IMR-90 (cell line): ENCODE results near the gene LILRB2. TPM values are rescaled to one million over a fixed set of nuclear protein-coding genes. Genes with fewer than 3 reads are reported as not detected.
"Not testable (repeated sequence)": the region's sequence is repeated elsewhere in the genome, so short reads cannot be mapped to it uniquely, and the experiment has no call there.

ENCODE experiments used
- ATAC-seq: fragments of 200-7000 bp; cut with Tn5 transposase; 2 replicates; pipeline ENCODE4 v1.9.1; 2020; ENCODE audit warnings: low read depth, mild to moderate bottlenecking, moderate library complexity
- BruUV-seq: library from RNA; stranded (reverse); fragments of 400-500 nt; replicated peaks from 2 replicates; lab custom pipeline; 2021; lab: Mats Ljungman, UMichigan
- CTCF ChIA-PET: fragments of 300-600 bp; formaldehyde crosslinking; extraction: SDS; loops from one replicate; lab custom pipeline; 2021; ENCODE audit warnings: antibody characterized with exemption; lab: Yijun Ruan, JAX
- POLR2A ChIA-PET: fragments of 300-600 bp; sonication (Branson Sonifier 250); formaldehyde crosslinking; loops from one replicate; lab custom pipeline; 2022; ENCODE audit warnings: antibody characterized with exemption; ENCODE audit not compliant: unreplicated experiment; lab: Charles Lee
- DNase-seq: peaks from one replicate; pipeline ENCODE4 v3.0.0; 2013
- H2AFZ ChIP-seq: replicated peaks from 2 replicates; pipeline ENCODE3; 2013; ENCODE audit warnings: low read length, mild to moderate bottlenecking; ENCODE audit not compliant: poor library complexity
- H2AK5ac ChIP-seq: 2 replicates; pipeline ENCODE4 v1.6.1; 2013; ENCODE audit warnings: low read depth, low read length, inconsistent platforms
- H2AK9ac ChIP-seq: replicated peaks from 2 replicates; pipeline ENCODE3; 2013; ENCODE audit warnings: mild to moderate bottlenecking, low read depth, low read length, moderate library complexity; ENCODE audit not compliant: poor library complexity
- H2BK120ac ChIP-seq: 2 replicates; pipeline ENCODE4 v1.6.1; 2013; ENCODE audit warnings: low read depth, low read length, inconsistent platforms
- H2BK15ac ChIP-seq: 3 replicates; pipeline ENCODE4 v1.6.1; 2013; ENCODE audit warnings: low read depth, low read length, inconsistent platforms
- H2BK20ac ChIP-seq: 2 replicates; pipeline ENCODE4 v1.6.1; 2013; ENCODE audit warnings: low read depth, mild to moderate bottlenecking, inconsistent platforms, low read length, moderate library complexity
- H2BK5ac ChIP-seq: 2 replicates; pipeline ENCODE4 v1.6.1; 2013; ENCODE audit warnings: mild to moderate bottlenecking, low read depth, low read length, inconsistent platforms; ENCODE audit not compliant: poor library complexity, severe bottlenecking
- H3K14ac ChIP-seq: replicated peaks from 2 replicates; pipeline ENCODE4 v1.6.1; 2013; ENCODE audit warnings: low read depth, low read length, inconsistent platforms
- H3K18ac ChIP-seq: 2 replicates; pipeline ENCODE4 v1.6.1; 2013; ENCODE audit warnings: low read depth, low read length, control low read depth
- H3K23ac ChIP-seq: 2 replicates; pipeline ENCODE4 v1.6.1; 2013; ENCODE audit warnings: low read depth, low read length, inconsistent platforms
- H3K27ac ChIP-seq: 2 replicates; pipeline ENCODE4 v1.5.1; 2013; ENCODE audit warnings: mild to moderate bottlenecking, control low read depth, low read length; ENCODE audit not compliant: insufficient read depth
- H3K27me3 ChIP-seq: 2 replicates; pipeline ENCODE4 v1.6.1; 2013; ENCODE audit warnings: low read length; ENCODE audit not compliant: control insufficient read depth, insufficient read depth
- H3K36me3 ChIP-seq: 2 replicates; pipeline ENCODE4 v1.6.1; 2013; ENCODE audit warnings: low read length, mixed read lengths; ENCODE audit not compliant: control insufficient read depth, insufficient read depth
- H3K4ac ChIP-seq: 2 replicates; pipeline ENCODE4 v1.6.1; 2013; ENCODE audit warnings: low read depth, low read length, inconsistent platforms
- H3K4me1 ChIP-seq: 2 replicates; pipeline ENCODE4 v1.6.1; 2013; ENCODE audit warnings: low read length, mixed read lengths; ENCODE audit not compliant: control insufficient read depth, insufficient read depth
- H3K4me2 ChIP-seq: 2 replicates; pipeline ENCODE4 v1.6.1; 2013; ENCODE audit warnings: low read depth, mild to moderate bottlenecking, control low read depth, low read length, moderate library complexity
- H3K4me3 ChIP-seq: 2 replicates; pipeline ENCODE4 v1.5.1; 2013; ENCODE audit warnings: low read depth, mild to moderate bottlenecking, control low read depth, low read length, moderate library complexity; ENCODE audit not compliant: insufficient read depth
- H3K56ac ChIP-seq: 2 replicates; pipeline ENCODE4 v1.6.1; 2013; ENCODE audit warnings: low read length, inconsistent platforms; ENCODE audit not compliant: insufficient read depth; ENCODE audit errors: extremely low read depth
- H3K79me1 ChIP-seq, 2 experiments: 2 replicates each; pipeline ENCODE4 v1.6.1; 2013; ENCODE audit warnings: low read length in 2 of 2, inconsistent platforms in 1 of 2, low read depth in 1 of 2
- H3K9ac ChIP-seq: 2 replicates; pipeline ENCODE4 v1.6.1; 2013; ENCODE audit warnings: low read depth, low read length, control low read depth
- H3K9me1 ChIP-seq: 2 replicates; pipeline ENCODE4 v1.6.1; 2013; ENCODE audit warnings: low read length, inconsistent platforms; ENCODE audit not compliant: insufficient read depth
- H3K9me3 ChIP-seq: 2 replicates; pipeline ENCODE4 v1.6.1; 2013; ENCODE audit warnings: low read length; ENCODE audit not compliant: control insufficient read depth, insufficient read depth
- H4K20me1 ChIP-seq: 2 replicates; pipeline ENCODE4 v1.6.1; 2013; ENCODE audit warnings: low read length, inconsistent platforms; ENCODE audit not compliant: insufficient read depth
- H4K5ac ChIP-seq: 2 replicates; pipeline ENCODE4 v1.6.1; 2013; ENCODE audit warnings: mild to moderate bottlenecking, low read depth, low read length, control low read depth
- H4K8ac ChIP-seq, 2 experiments: 2 replicates each; pipeline ENCODE4 v1.6.1; 2013; ENCODE audit warnings: low read depth in 2 of 2, low read length in 2 of 2, control low read depth in 1 of 2, inconsistent platforms in 1 of 2
- H4K91ac ChIP-seq: 2 replicates; pipeline ENCODE4 v1.6.1; 2013; ENCODE audit warnings: low read depth, low read length, inconsistent platforms; ENCODE audit not compliant: insufficient read depth
- WGBS, 2 experiments: methylation state at CpG; one replicate each; pipeline versions ENCODE4 v1.1.5 to v1.1.7; 2013; ENCODE audit warnings: missing lambda C conversion rate in 2 of 2; ENCODE audit not compliant: insufficient read length in 1 of 2; ENCODE audit errors: extremely low coverage in 2 of 2; 5-methylcytosine and 5-hydroxymethylcytosine counted together
- dilution Hi-C: fragments of 300-500 bp; cut with HindIII; formaldehyde crosslinking; loops from one replicate; pipeline ENCODE4 v1.14.3; 2018; ENCODE audit warnings: low sequenced_read_pairs; ENCODE audit not compliant: unreplicated experiment
- in situ Hi-C: fragments of 300-500 bp; cut with MboI; formaldehyde crosslinking; loops from 3 replicates; pipeline ENCODE4 v1.14.3; 2019; ENCODE audit warnings: low sequenced_read_pairs, inconsistent platforms, mixed read lengths
- intact Hi-C: fragments of 100-400 bp; cut with micrococcal nuclease; formaldehyde crosslinking; loops from 2 replicates; pipeline ENCODE4 v1.10.0; 2022
- polyA plus RNA-seq, 3 experiments: library from polyadenylated mRNA; depleted of rRNA; stranded (reverse); fragments of >200 nt; gene quantifications; 2 replicates each; pipeline ENCODE4 v1.2.3, GENCODE V29; 2012; ENCODE audit warnings: low replicate concordance in 1 of 3
- total RNA-seq: library from RNA; depleted of rRNA; stranded (reverse); fragments of >200 nt; gene quantifications from 2 replicates; pipeline ENCODE4 v1.2.3, GENCODE V29; 2012

Gene LILRB2
- total and polyA plus RNA-seq, 2 of the 4 experiments (the other 2 are of a cell fraction), result not detected

DNA sequence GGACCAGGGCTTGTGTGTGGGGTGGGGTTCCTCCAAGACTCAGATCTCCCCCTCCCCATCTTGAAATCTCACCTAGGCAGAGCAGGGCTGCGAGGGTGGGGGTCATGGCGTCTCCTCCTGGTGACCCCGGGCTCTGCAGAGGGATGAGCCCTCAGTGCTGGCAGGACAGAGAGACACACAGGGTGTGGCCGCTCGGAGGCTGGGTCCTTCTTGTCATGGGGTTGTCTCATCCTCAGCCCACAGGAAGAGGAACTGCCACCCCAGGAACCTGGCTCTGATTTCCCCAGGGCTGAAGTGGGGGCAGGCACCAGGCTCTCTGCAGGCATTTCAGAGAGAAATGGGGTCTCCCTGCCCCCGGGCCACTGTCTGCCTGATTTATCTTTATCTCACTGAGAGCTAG lies 38.3 kb downstream of the LILRB2 start, which contains the start of gene LILRA6:
TSS of gene LILRA6 (minus strand) at position 145 of the 400 bp plus-strand sequence.
- DNase-seq, H3K14ac ChIP-seq, H2BK120ac ChIP-seq, H3K56ac ChIP-seq, H3K9me1 ChIP-seq, H3K27ac ChIP-seq, H3K4me2 ChIP-seq, intact Hi-C loops, H3K27me3 ChIP-seq, H2AFZ ChIP-seq, H4K20me1 ChIP-seq, H3K18ac ChIP-seq, H3K36me3 ChIP-seq, H3K79me1 ChIP-seq, H3K4me1 ChIP-seq, H3K4me3 ChIP-seq, H3K23ac ChIP-seq, H4K8ac ChIP-seq, H3K9ac ChIP-seq, ATAC-seq, BruUV-seq, H4K91ac ChIP-seq, H2BK20ac ChIP-seq, H2AK5ac ChIP-seq, H2BK15ac ChIP-seq, H3K4ac ChIP-seq, H2BK5ac ChIP-seq, CTCF ChIA-PET, H2AK9ac ChIP-seq, in situ Hi-C loops, H3K9me3 ChIP-seq, H4K5ac ChIP-seq, POLR2A ChIA-PET, dilution Hi-C loops: not testable (repeated sequence)
- no CpG with 5 or more reads among the region's 6 CpGs for WGBS, 2 experiments

DNA sequence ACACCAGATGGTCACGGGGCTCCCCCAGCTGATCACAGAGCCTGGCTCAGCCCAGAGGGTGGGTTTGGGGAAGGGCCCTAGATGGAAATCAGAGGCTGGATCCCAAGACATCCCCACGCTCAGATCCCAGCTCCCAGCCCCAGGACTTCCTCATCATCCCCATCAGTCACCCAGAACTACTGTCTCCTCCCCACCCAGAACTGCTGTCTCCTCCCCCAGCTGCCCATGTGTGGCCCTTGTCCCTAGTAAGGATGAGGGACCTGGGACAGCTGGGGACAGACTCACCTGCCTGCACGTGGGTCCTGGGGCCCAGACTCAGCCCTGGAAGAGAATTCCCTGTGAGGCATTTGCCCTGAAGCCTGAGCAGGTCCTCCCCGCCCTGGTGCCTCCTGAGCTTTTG lies 38.7 kb downstream of the LILRB2 start:
- no CpG with 5 or more reads among the region's 4 CpGs for WGBS, 2 experiments
- H2BK15ac ChIP-seq, H4K91ac ChIP-seq, H4K8ac ChIP-seq, ATAC-seq, intact Hi-C loops, CTCF ChIA-PET, H3K14ac ChIP-seq, H4K20me1 ChIP-seq, H3K9ac ChIP-seq, DNase-seq, H3K79me1 ChIP-seq, H3K23ac ChIP-seq, dilution Hi-C loops, H3K4me3 ChIP-seq, H3K27ac ChIP-seq, H2BK20ac ChIP-seq, H3K9me3 ChIP-seq, H2AK5ac ChIP-seq, H3K18ac ChIP-seq, H3K27me3 ChIP-seq, H4K5ac ChIP-seq, H3K4me2 ChIP-seq, H3K9me1 ChIP-seq, H2AK9ac ChIP-seq, H3K4ac ChIP-seq, H3K36me3 ChIP-seq, in situ Hi-C loops, BruUV-seq, H2BK5ac ChIP-seq, POLR2A ChIA-PET, H2AFZ ChIP-seq, H2BK120ac ChIP-seq, H3K56ac ChIP-seq, H3K4me1 ChIP-seq: not testable (repeated sequence)
